ENCODE measurements around the gene RACGAP1. TPM values are rescaled to one million over a fixed set of nuclear protein-coding genes. Genes with fewer than 3 reads are reported as not detected.

RACGAP1 gene
- total RNA-seq, 1 experiment from 2014 or later: 213 TPM

DNA sequence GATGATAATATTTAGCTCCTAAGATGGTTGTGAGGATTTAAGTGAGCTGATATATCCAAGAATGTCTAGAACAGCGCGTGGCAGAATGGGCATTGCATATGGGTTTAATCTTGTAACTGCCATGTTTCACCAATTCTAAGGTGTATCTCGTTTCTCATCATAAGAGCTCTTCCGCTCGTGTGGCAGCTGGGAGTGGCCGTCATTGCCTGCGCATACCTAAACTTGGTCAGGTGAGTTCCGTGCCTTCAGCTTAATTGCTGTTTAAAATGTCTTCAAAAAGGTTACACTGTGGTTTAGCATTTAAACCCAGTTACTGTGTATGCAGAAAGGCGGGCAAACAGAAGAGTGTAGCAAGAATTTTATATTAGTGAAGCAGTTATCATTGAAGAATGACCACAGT is 79.2 kb downstream of the RACGAP1 start:
- DNase-seq (ENCODE audit: low read depth): no peak
- in situ Hi-C loops (cut with HindIII; ENCODE audit: low pct_unique_long_range_greater_than_20kb, low sequenced_read_pairs): no loop called here

DNA sequence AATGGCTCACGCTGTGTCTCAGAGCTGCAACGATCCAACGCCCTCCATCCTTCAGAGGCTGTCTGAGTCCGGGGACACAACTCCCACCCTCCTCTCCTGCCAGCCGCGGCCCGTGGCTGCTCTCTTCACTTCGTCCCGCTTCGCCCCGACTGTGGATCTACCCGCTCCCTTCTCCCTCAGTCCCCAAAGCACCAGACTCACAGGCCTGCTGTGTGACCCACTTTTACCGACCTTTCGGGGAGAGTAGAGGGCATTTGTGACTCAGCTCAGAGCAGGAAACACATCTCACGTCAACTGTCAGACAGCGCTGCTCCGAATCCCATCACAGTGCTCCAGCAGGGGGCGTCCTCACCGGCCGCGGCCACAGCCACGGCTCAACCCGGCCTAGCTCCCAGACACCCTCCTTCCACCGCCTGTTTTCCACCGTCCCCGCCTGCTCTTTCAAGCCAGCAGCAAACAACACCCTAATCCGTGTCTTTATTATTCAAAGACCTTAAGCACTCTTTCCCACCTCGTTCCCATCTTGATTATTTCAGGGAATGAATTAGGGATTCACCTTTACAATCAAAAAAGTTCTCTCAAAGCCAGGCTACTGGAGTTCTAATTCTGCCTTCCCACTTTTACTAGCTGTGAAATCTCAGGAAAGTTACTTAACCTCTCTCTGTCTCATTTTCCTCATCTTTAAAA is 79.8 kb downstream of the RACGAP1 start:
- DNase-seq (ENCODE audit: low read depth): peak; percentile 71
- in situ Hi-C loops (cut with HindIII; ENCODE audit: low pct_unique_long_range_greater_than_20kb, low sequenced_read_pairs): no loop called here

DNA sequence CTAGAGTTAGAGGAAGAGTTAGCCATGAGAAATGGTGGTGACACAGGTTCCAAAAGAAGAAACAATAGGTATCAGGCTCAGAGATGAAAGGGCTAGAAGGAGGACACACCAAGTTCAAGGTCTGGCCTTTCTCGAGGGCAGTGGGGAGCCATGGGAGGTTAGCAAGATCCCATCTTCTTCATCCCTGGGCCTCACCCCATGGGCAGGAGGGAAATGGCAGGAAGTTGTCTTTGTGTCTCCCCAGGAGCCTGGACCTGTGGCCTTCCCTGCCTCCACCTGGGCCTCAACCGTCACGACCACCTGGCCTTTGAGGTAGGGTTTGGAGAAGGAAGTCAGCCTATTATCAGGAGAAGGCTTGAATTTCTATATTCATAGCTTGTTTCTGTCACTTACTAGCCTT is 80.6 kb downstream of the RACGAP1 start:
- in situ Hi-C loops (cut with HindIII; ENCODE audit: low pct_unique_long_range_greater_than_20kb, low sequenced_read_pairs): no loop called here
- no peak for DNase-seq (ENCODE audit: low read depth)

DNA sequence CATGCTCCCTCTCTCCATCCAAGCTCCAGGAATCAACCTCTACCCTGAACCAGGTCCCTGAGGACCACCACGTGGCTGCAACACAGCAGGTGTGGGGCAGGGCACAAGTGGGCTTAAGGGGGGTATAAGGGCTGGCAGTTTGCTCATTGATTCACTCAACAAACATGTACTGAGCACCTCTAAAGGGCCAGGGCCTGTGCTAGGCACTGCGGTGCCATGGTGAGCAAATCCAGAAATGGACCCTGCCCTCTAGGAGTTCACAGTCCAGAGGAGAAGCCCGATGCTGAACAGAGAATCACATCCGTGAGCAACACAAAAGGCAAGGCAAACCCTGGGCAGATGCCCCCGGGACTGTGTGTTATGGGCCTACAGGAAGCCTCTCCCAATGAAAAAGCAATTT is 81.2 kb downstream of the RACGAP1 start:
- DNase-seq (ENCODE audit: low read depth): no peak
- in situ Hi-C loops (cut with HindIII; ENCODE audit: low pct_unique_long_range_greater_than_20kb, low sequenced_read_pairs): no loop called here

DNA sequence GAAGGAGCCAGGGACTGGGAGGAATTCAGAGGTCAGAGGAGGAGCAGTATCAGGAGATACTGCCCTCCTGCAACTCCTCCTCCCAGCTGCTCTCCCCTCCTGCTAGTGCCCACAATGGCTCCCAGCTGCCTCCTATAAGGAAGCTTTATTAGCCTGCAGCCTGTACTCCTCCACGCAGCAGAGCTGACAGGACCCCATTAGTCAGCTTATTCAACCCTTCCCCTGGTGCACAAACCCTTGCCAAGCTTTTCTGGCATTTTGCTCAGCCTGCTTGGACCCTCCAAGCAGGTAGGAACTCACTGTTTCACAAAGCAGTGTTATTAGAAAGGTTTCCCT is 81.7 kb downstream of the RACGAP1 start:
- in situ Hi-C loops (cut with HindIII; ENCODE audit: low pct_unique_long_range_greater_than_20kb, low sequenced_read_pairs): no loop called here

DNA sequence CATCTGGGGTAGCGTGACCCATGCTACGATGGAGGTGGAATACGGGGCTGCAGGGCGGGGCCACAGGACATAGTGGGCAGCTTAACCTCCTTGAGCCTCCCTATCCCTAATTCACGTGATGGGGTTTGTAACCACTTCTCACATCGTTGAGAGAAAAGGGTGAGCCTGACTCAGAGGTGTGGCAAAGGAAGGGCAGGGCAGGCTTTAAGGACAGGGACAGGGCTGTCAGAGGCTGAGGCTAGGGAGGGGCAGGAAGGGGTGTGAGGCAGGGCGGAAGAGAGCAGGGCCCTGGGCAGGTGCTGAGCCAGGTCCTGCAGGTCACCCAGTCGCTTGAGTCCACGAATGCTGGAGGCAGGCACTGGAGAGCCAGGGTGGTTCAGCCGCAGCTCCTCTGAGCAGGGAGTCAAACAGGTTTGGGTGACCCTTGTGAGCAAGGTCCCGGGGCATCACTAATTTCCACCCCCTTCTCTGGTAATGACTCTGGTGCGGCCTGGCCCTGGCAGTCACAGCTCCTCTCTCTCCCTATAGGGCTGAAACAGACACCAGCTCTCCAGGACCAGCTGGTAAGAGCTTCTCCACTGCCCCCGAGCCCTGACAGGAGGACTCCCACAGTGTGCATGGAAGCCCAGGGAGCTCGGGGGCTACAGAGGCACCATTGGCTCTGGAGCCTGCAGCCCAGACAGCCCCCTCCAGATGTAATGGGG is 82.2 kb downstream of the RACGAP1 start:
- DNase-seq (ENCODE audit: low read depth): no peak
- in situ Hi-C loops (cut with HindIII; ENCODE audit: low pct_unique_long_range_greater_than_20kb, low sequenced_read_pairs): no loop called here

More for the DNA sequence above, 81.7 kb downstream of the RACGAP1 start:
- no peak for DNase-seq (ENCODE audit: low read depth)

DNA sequence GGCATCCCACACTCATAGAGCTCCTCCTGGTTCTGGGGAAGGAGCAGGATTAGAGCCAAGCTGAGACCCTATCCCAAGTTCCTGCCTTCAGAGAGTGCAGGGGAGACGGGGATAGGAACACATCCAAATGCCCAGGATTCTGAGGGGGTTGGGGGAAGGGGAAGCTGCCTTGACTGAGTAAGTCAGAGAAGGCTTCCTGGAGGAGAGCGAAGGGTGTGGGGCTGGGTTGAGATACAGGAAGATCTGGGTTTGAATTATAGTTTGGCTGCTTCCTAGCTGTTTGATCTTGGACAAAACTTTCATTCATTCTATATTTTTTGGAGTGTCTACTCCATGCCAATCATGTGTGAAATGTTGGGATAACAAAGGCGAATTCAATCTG is 82.8 kb downstream of the RACGAP1 start:
- in situ Hi-C loops (cut with HindIII; ENCODE audit: low pct_unique_long_range_greater_than_20kb, low sequenced_read_pairs): no loop called here
- DNase-seq (ENCODE audit: low read depth): no peak

DNA sequence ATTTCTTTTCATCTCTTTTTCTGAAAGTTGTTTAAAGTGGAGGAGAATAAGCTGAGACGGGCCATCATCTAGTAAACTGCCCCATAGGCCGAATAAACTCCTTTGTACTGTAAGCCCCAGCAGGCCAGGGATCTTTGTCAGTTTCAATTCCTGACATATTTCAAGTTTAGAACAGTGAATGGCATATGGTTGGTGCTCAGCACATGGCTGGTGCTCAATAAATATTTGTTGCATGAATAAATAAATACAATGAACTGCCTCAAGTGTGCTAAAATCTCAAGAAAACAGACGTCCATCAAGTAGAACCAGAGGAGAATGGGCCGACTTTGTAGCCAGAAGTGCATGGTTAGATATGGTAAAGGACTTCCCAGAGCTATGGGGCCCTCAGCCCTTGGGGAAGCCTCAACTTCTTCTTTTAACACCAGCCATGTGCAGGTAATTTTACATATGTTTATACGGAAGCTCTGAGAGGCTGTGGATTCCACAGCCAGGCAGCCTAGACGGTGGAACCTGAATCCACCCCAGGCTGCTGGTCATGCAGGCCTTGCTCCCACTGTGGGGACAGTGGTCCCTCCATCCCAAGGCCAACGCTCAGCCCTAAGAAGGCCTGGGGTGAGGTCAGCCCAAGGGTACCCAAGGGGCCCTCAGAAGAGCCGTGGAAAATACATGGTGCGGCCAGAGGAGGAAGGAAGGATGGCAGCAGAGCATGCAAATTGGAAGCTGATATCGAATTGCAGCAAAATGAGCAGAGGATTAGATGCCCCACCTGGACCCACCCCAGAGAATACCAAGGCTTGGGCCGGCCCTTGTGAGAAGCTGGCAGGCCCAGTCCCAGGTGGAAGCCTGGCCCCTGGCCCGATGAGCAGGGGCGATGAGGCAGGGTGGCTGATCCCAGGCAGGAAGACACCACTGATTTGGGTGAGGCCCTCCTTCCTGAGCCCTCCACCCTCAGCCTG is 83.5 kb downstream of the RACGAP1 start:
- in situ Hi-C loops (cut with HindIII; ENCODE audit: low pct_unique_long_range_greater_than_20kb, low sequenced_read_pairs): no loop called here
- no peak for DNase-seq (ENCODE audit: low read depth)

DNA sequence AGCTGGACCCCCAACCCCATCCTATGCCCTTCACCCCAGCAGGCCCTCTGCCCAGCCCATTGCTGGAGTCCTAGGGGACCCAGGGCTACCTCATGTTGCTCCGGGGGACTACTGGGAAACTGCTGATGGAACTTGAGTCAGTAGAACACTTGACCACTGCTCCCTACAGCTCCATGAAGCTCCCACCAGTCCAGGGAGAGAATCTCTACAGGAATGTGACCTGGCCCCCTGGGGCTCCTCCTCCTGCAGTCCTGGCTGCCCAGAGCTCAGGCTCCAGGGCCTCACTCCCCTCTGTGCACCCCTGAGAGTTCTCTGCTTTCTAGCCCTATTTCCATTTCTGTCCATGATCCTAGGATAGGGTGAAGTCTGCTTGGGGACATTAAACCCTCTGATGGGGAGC is 85.6 kb downstream of the RACGAP1 start:
- DNase-seq (ENCODE audit: low read depth): no peak
- in situ Hi-C loops (cut with HindIII; ENCODE audit: low pct_unique_long_range_greater_than_20kb, low sequenced_read_pairs): no loop called here

DNA sequence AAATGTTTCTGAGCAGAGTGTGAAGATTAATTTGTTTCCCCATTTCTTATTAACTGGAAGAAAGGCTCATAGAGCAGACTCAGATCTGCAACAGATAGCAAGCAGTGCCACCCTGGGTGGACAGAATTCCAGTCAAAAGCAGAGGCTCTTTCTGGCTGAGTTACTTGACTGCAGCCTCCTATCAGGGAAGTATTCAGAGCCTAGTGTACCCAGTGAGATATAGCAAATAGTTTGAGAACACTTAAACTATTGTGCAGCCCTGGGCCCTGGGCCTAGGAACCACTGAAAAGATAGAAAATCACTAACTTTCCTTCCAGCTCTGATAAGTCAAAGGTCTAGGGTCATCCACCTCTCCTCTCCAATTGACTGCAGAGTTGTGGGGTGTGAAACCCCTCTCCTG is 86.0 kb downstream of the RACGAP1 start:
- in situ Hi-C loops (cut with HindIII; ENCODE audit: low pct_unique_long_range_greater_than_20kb, low sequenced_read_pairs): no loop called here
- no peak for DNase-seq (ENCODE audit: low read depth)

Other genes starting within 250 kb of the RACGAP1 start
- 5.8 and 7.5 TPM in 2 replicates for gene NCKAP5L, start 197.1 kb downstream of the RACGAP1 start, total RNA-seq (2014; rRNA removed; shearing (Covaris generic); ENCODE audit: low replicate concordance)
- gene BCDIN3D, start 182.4 kb downstream of the RACGAP1 start, total RNA-seq (2014; rRNA removed; shearing (Covaris generic); ENCODE audit: low replicate concordance): 3.2 and 3.4 TPM in 2 replicates
- gene FAIM2, start 121.6 kb downstream of the RACGAP1 start, total RNA-seq (2014; rRNA removed; shearing (Covaris generic); ENCODE audit: low replicate concordance): not detected in 2 replicates
- gene AQP2, start 74.8 kb downstream of the RACGAP1 start, total RNA-seq (2014; rRNA removed; shearing (Covaris generic); ENCODE audit: low replicate concordance): not detected in 2 replicates
- not detected in 2 replicates for gene AQP5, start 63.6 kb downstream of the RACGAP1 start, total RNA-seq (2014; rRNA removed; shearing (Covaris generic); ENCODE audit: low replicate concordance)
- not detected in 2 replicates for gene AQP6, start 52.5 kb downstream of the RACGAP1 start, total RNA-seq (2014; rRNA removed; shearing (Covaris generic); ENCODE audit: low replicate concordance)
- gene ASIC1, start 32.1 kb upstream of the RACGAP1 start, total RNA-seq (2014; rRNA removed; shearing (Covaris generic); ENCODE audit: low replicate concordance): 0.74 and 5.8 TPM in 2 replicates
- 61.0 and 61.9 TPM in 2 replicates for gene SMARCD1, start 59.8 kb upstream of the RACGAP1 start, total RNA-seq (2014; rRNA removed; shearing (Covaris generic); ENCODE audit: low replicate concordance)
- gene GPD1, start 78.5 kb upstream of the RACGAP1 start, total RNA-seq (2014; rRNA removed; shearing (Covaris generic); ENCODE audit: low replicate concordance): not detected in 2 replicates
- 74.0 and 127 TPM in 2 replicates for gene COX14, start 86.7 kb upstream of the RACGAP1 start, total RNA-seq (2014; rRNA removed; shearing (Covaris generic); ENCODE audit: low replicate concordance)
- 47.1 and 78.6 TPM in 2 replicates for gene CERS5, start 141.9 kb upstream of the RACGAP1 start, total RNA-seq (2014; rRNA removed; shearing (Covaris generic); ENCODE audit: low replicate concordance)